NCI-H187 (cell line): ENCODE results near the gene HYI.
"Not testable (repeated sequence)": the region's sequence is repeated elsewhere in the genome, so short reads cannot be mapped to it uniquely, and the experiment has no call there.

Source experiments
- DNase-seq, 2 experiments: peaks; one replicate each; lab custom pipeline; 2025; lab: John Stamatoyannopoulos, UW

The HYI gene

GRCh38 chr1:43464681-43465504, 11.2 kb upstream of the HYI start:
- DNase-seq: no peak

GRCh38 chr1:43463479-43463878, 9.7 kb upstream of the HYI start:
- no peak for DNase-seq

- no peak for DNase-seq
Measured at GRCh38 chr1:43460988-43461693, 7.4 kb upstream of the HYI start.

- not testable (repeated sequence) for DNase-seq
Measured at GRCh38 chr1:43458379-43458778, 4.6 kb upstream of the HYI start.

GRCh38 chr1:43455213-43455889, 1.6 kb upstream of the HYI start:
- no peak for DNase-seq

GRCh38 chr1:43454270-43455011, 710 bp upstream of the HYI start:
- peak; percentile 63 to 68 for DNase-seq

GRCh38 chr1:43452789-43453441, 816 bp downstream of the HYI start:
- DNase-seq: no peak

GRCh38 chr1:43451701-43452532, 1.8 kb downstream of the HYI start:
- DNase-seq: no peak

- no peak for DNase-seq
Measured at GRCh38 chr1:43451157-43451591, 2.6 kb downstream of the HYI start.

- no peak for DNase-seq
Measured at GRCh38 chr1:43450251-43450941, 3.3 kb downstream of the HYI start.

GRCh38 chr1:43449708-43450069, 4.0 kb downstream of the HYI start:
- no peak for DNase-seq

GRCh38 chr1:43448955-43449707, 4.6 kb downstream of the HYI start:
- DNase-seq: no peak

- no peak for DNase-seq
Measured at GRCh38 chr1:43447891-43448708, 5.6 kb downstream of the HYI start.

GRCh38 chr1:43446881-43447835, 6.6 kb downstream of the HYI start:
- DNase-seq: no peak

- no peak for DNase-seq
Measured at GRCh38 chr1:43446388-43446740, 7.4 kb downstream of the HYI start.

GRCh38 chr1:43445606-43446387, 7.9 kb downstream of the HYI start:
- DNase-seq: no peak

GRCh38 chr1:43444836-43445235, 8.9 kb downstream of the HYI start:
- DNase-seq: no peak
